Osteoblast (primary cell): ENCODE results near the gene SEMA5B. TPM values are rescaled to one million over a fixed set of nuclear protein-coding genes. Genes with fewer than 3 reads are reported as not detected.

Source experiments
- DNase-seq: peaks from one replicate; pipeline ENCODE4 v3.0.0; 2011; ENCODE audit warnings: low spot score, mixed read lengths; ENCODE audit not compliant: insufficient read length; ENCODE audit errors: missing footprints
- H2AFZ ChIP-seq: 2 replicates; pipeline ENCODE4 v1.6.0; 2011; ENCODE audit warnings: mild to moderate bottlenecking, low read length
- H3K27ac ChIP-seq: 2 replicates; pipeline ENCODE4 v1.5.1; 2011; ENCODE audit warnings: mild to moderate bottlenecking, low read depth, low read length, moderate library complexity
- H3K27me3 ChIP-seq: 2 replicates; pipeline ENCODE4 v1.6.0; 2012; ENCODE audit warnings: mild to moderate bottlenecking, control low read depth, inconsistent platforms, low read length, moderate library complexity; ENCODE audit not compliant: insufficient read depth
- H3K36me3 ChIP-seq: 2 replicates; pipeline ENCODE4 v1.5.1; 2011; ENCODE audit warnings: mild to moderate bottlenecking, low read length, control low read depth, moderate library complexity; ENCODE audit not compliant: insufficient read depth
- H3K4me1 ChIP-seq: 2 replicates; pipeline ENCODE4 v1.5.1; 2011; ENCODE audit warnings: mild to moderate bottlenecking, low read length, control low read depth, moderate library complexity; ENCODE audit not compliant: insufficient read depth
- H3K4me2 ChIP-seq: 2 replicates; pipeline ENCODE4 v1.6.0; 2011; ENCODE audit warnings: mild to moderate bottlenecking, low read length; ENCODE audit not compliant: insufficient read depth
- H3K4me3 ChIP-seq: fragments of 200-600 bp; sonication (generic); 3 replicates; pipeline ENCODE4 v1.5.1; 2012; ENCODE audit warnings: mild to moderate bottlenecking, low read length, inconsistent platforms; ENCODE audit not compliant: insufficient read depth
- H3K79me2 ChIP-seq: 2 replicates; pipeline ENCODE4 v1.6.0; 2012; ENCODE audit warnings: mild to moderate bottlenecking, low read length, control low read depth, inconsistent platforms; ENCODE audit not compliant: insufficient read depth
- H3K9me3 ChIP-seq: 2 replicates; pipeline ENCODE4 v1.5.1; 2011; ENCODE audit warnings: low read depth, low read length, control low read depth
- H4K20me1 ChIP-seq: 2 replicates; pipeline ENCODE4 v1.6.0; 2012; ENCODE audit warnings: mild to moderate bottlenecking, low read length, control low read depth; ENCODE audit not compliant: insufficient read depth
- CTCF ChIP-seq: IDR thresholded peaks from 2 replicates; pipeline ENCODE4 v1.5.1; 2011; ENCODE audit warnings: mild to moderate bottlenecking, low read depth, low read length, moderate library complexity; ENCODE audit errors: extremely low read depth
- total RNA-seq: library from RNA; depleted of rRNA; stranded (reverse); fragments of >200 nt; gene quantifications from 2 replicates; pipeline ENCODE4 v1.2.3, GENCODE V29; 2012

Gene SEMA5B
- total RNA-seq, 1 donor = not detected

DNA sequence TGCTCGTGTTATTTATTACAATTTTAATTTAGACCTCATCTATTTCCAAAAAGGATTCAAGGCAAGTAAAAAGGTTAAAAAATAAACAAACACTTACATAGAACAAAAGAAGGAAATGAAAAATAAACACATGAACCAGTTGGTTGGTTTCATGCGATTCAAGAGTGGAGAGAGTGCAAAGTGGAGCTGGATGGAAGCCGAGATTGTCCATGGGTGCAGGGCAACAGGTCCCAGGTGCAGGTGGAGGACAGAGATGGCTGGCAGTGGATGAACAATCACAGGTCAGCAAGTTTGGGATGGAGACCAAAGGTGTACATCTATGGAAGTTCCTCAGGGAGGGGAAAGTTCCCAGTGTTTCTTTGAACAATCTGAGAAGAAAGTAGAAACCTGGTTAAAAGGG lies 11.6 kb upstream of the SEMA5B start:
- H3K4me3 ChIP-seq = no peak overlapping the region
- no peak for TF ChIP-seq CTCF
- H3K9me3 ChIP-seq = no peaks in the 10 kb centered on the region
- H3K4me1 ChIP-seq = peaks cover 11% of the 10 kb centered on the region
- H3K27me3 ChIP-seq = peaks cover 45% of the 10 kb centered on the region
- H3K36me3 ChIP-seq = no peaks in the 10 kb centered on the region
- no peak overlapping the region for H3K4me2 ChIP-seq
- H2AFZ ChIP-seq = no peak overlapping the region
- H3K27ac ChIP-seq = no peak overlapping the region
- no peak for DNase-seq
- no peaks in the 10 kb centered on the region for H4K20me1 ChIP-seq
- no peaks in the 10 kb centered on the region for H3K79me2 ChIP-seq

GRCh38 chr3:123038751-123039150 lies 11.2 kb upstream of the SEMA5B start:
- no peaks in the 10 kb centered on the region for H3K9me3 ChIP-seq
- H3K4me1 ChIP-seq = peaks cover 11% of the 10 kb centered on the region
- peaks cover 45% of the 10 kb centered on the region for H3K27me3 ChIP-seq
- no peak overlapping the region for H2AFZ ChIP-seq
- no peak overlapping the region for H3K27ac ChIP-seq
- no peaks in the 10 kb centered on the region for H3K79me2 ChIP-seq
- no peak for DNase-seq
- TF ChIP-seq CTCF = no peak
- no peak overlapping the region for H3K4me2 ChIP-seq
- H3K4me3 ChIP-seq = no peak overlapping the region
- H3K36me3 ChIP-seq = no peaks in the 10 kb centered on the region
- H4K20me1 ChIP-seq = no peaks in the 10 kb centered on the region

DNA sequence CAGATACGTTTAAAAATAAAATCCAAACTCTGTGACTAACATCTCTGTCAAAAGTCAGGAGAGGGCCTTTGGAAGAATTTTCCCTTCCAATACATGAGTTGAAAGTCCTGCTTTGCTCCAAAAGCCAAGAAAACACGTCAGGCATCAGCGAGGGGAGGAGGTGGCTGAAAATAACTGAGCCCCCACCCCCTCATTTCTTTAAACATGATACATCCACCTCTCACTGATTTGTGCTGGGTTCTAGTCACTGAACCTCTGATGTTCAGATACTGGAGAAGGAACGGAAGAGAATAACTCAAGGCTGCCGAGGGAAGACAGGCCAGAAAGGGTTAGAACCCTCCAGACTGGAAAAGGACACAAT lies 9.4 kb upstream of the SEMA5B start:
- no peaks in the 10 kb centered on the region for H3K9me3 ChIP-seq
- no peak for DNase-seq
- H3K36me3 ChIP-seq = no peaks in the 10 kb centered on the region
- H4K20me1 ChIP-seq = no peaks in the 10 kb centered on the region
- H3K4me1 ChIP-seq = peaks cover 11% of the 10 kb centered on the region
- H3K27me3 ChIP-seq = peaks cover 53% of the 10 kb centered on the region
- H3K4me2 ChIP-seq = peak overlapping the region; percentile 29
- H3K27ac ChIP-seq = peak overlapping the region; percentile 43
- H3K4me3 ChIP-seq = no peak overlapping the region
- no peaks in the 10 kb centered on the region for H3K79me2 ChIP-seq
- H2AFZ ChIP-seq = no peak overlapping the region
- TF ChIP-seq CTCF = no peak

DNA sequence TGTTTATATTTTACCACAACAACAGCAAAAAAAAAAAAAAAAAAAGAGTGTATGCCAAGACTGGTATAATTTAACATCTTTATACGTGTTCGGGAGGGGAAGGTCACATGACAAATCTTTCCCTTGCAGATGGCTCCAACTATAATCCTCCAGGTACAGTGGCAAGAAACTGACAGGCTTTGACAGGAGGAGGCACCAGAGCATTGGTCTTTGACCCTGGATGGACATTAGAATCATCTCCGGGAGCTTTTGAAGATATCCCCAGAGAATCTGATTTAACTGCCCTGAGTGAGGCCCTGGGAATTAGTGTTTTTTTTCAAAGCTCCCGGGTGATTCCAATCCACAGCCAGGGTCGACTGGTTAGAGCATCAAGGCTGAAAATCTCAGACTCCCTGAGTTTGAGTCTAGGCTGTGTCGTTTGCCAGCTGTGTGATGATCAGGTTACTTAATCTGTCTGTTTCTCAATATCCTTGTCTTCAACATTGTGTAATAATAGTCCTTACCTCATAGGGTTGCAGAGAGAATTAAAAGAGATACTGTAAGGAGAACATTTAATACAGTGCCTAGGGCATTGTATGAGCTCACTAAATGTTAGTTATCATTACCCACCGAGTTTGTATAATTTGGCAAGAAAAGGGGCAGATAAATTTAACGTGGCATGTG lies 8.9 kb upstream of the SEMA5B start:
- Histone ChIP-seq H3K27ac (peak overlapping the region; percentile 0), H3K4me1 (peaks cover 11% of the 10 kb centered on the region), H4K20me1 (no peaks in the 10 kb centered on the region), H3K36me3 (no peaks in the 10 kb centered on the region), H3K79me2 (no peaks in the 10 kb centered on the region), H3K9me3 (no peaks in the 10 kb centered on the region), H3K27me3 (peaks cover 53% of the 10 kb centered on the region), H3K4me2 (peak overlapping the region; percentile 29), H2AFZ (no peak overlapping the region), H3K4me3 (no peak overlapping the region)
- TF ChIP-seq CTCF = no peak
- peak; percentile 78 for DNase-seq
